ENCODE data around the gene IRX5.

The IRX5 gene

GRCh38 chr16:54953461-54953860 lies 22.8 kb downstream of the IRX5 start:
- no peak overlapping the region for H3K9ac ChIP-seq (ENCODE audit: low read depth, low read length, poor library complexity)

GRCh38 chr16:54954220-54954619 lies 23.6 kb downstream of the IRX5 start:
- no peak overlapping the region for H2BK12ac ChIP-seq (ENCODE audit: low read length)
- H3K4me3 ChIP-seq (ENCODE audit: low read length in 2 of 2), result no peak overlapping the region
- H3K4me1 ChIP-seq (ENCODE audit: control insufficient read depth in 2 of 2, insufficient read depth in 1 of 2, low read depth in 1 of 2, low read length in 2 of 2), result peaks cover 0 to 6% of the 10 kb centered on the region in 2 donors
- no peak overlapping the region for H2BK15ac ChIP-seq (ENCODE audit: low read length)
- H3K27me3 ChIP-seq (ENCODE audit: control insufficient read depth in 3 of 3, insufficient read depth in 3 of 3, low read depth in 1 of 3, low read length in 3 of 3), result no peaks in the 10 kb centered on the region
- no peak overlapping the region for H4K91ac ChIP-seq (ENCODE audit: low read depth, low read length, poor library complexity)
- H2AK5ac ChIP-seq (ENCODE audit: low read depth, low read length), result no peak overlapping the region
- H2BK120ac ChIP-seq (ENCODE audit: low read depth, low read length), result no peak overlapping the region
- DNase-seq (ENCODE audit: low spot score), result no peak
- H3K14ac ChIP-seq (ENCODE audit: low read length), result no peak overlapping the region
- H3K79me1 ChIP-seq (ENCODE audit: low read depth, low read length), result no peaks in the 10 kb centered on the region
- H3K18ac ChIP-seq (ENCODE audit: low read length), result no peak overlapping the region
- no peak overlapping the region for H3K23ac ChIP-seq (ENCODE audit: low read depth, low read length, poor library complexity)
- no peak overlapping the region for H3K4ac ChIP-seq (ENCODE audit: low read length)
- H3K27ac ChIP-seq (replicated peaks; ENCODE audit: low read length), result no peak overlapping the region
- H3K9ac ChIP-seq (ENCODE audit: low read depth, low read length, poor library complexity), result no peak overlapping the region
- no peaks in the 10 kb centered on the region for H3K9me3 ChIP-seq (replicated peaks in 1 of 2; ENCODE audit: control insufficient read depth in 2 of 2, insufficient read depth in 1 of 2, low read depth in 1 of 2, low read length in 2 of 2)
- no peak overlapping the region for H2BK5ac ChIP-seq (ENCODE audit: low read length)
- H2AFZ ChIP-seq (ENCODE audit: low read length), result no peak overlapping the region
- H4K8ac ChIP-seq (ENCODE audit: low read depth, low read length), result no peak overlapping the region
- no peaks in the 10 kb centered on the region for H3K36me3 ChIP-seq (replicated peaks in 1 of 2; ENCODE audit: control insufficient read depth in 2 of 2, insufficient read depth in 2 of 2, low read length in 2 of 2)
- H3K4me2 ChIP-seq (ENCODE audit: insufficient read depth, low read length, poor library complexity, severe bottlenecking), result no peak overlapping the region
- no CpG with 5 or more reads among the region's 3 CpGs for WGBS, 2 donors (ENCODE audit: extremely low coverage in 2 of 2, insufficient read length in 2 of 2, insufficient replicate concordance in 1 of 2)

More at GRCh38 chr16:54953461-54953860, 22.8 kb downstream of the IRX5 start:
- H3K4me3 ChIP-seq (ENCODE audit: low read length in 2 of 2), result no peak overlapping the region
- no peak overlapping the region for H2BK120ac ChIP-seq (ENCODE audit: low read depth, low read length)
- H2AK5ac ChIP-seq (ENCODE audit: low read depth, low read length), result no peak overlapping the region
- no peak for DNase-seq (ENCODE audit: low spot score)
- H2BK12ac ChIP-seq (ENCODE audit: low read length), result no peak overlapping the region
- H2BK5ac ChIP-seq (ENCODE audit: low read length), result no peak overlapping the region
- H3K4ac ChIP-seq (ENCODE audit: low read length), result no peak overlapping the region
- no peak overlapping the region for H4K91ac ChIP-seq (ENCODE audit: low read depth, low read length, poor library complexity)
- no peaks in the 10 kb centered on the region for H3K9me3 ChIP-seq (replicated peaks in 1 of 2; ENCODE audit: control insufficient read depth in 2 of 2, insufficient read depth in 1 of 2, low read depth in 1 of 2, low read length in 2 of 2)
- H3K4me1 ChIP-seq (ENCODE audit: control insufficient read depth in 2 of 2, insufficient read depth in 1 of 2, low read depth in 1 of 2, low read length in 2 of 2), result peaks cover 0 to 6% of the 10 kb centered on the region in 2 donors
- H2BK15ac ChIP-seq (ENCODE audit: low read length), result no peak overlapping the region
- no peak overlapping the region for H3K27ac ChIP-seq (replicated peaks; ENCODE audit: low read length)
- H3K27me3 ChIP-seq (ENCODE audit: control insufficient read depth in 3 of 3, insufficient read depth in 3 of 3, low read depth in 1 of 3, low read length in 3 of 3), result no peaks in the 10 kb centered on the region
- H2AFZ ChIP-seq (ENCODE audit: low read length), result no peak overlapping the region
- H3K36me3 ChIP-seq (replicated peaks in 1 of 2; ENCODE audit: control insufficient read depth in 2 of 2, insufficient read depth in 2 of 2, low read length in 2 of 2), result no peaks in the 10 kb centered on the region
- H3K4me2 ChIP-seq (ENCODE audit: insufficient read depth, low read length, poor library complexity, severe bottlenecking), result no peak overlapping the region
- H4K8ac ChIP-seq (ENCODE audit: low read depth, low read length), result no peak overlapping the region
- no peak overlapping the region for H3K23ac ChIP-seq (ENCODE audit: low read depth, low read length, poor library complexity)
- H3K14ac ChIP-seq (ENCODE audit: low read length), result no peak overlapping the region
- no peaks in the 10 kb centered on the region for H3K79me1 ChIP-seq (ENCODE audit: low read depth, low read length)
- no peak overlapping the region for H3K18ac ChIP-seq (ENCODE audit: low read length)
- no CpG with 5 or more reads among the region's 3 CpGs for WGBS, 2 donors (ENCODE audit: extremely low coverage in 2 of 2, insufficient read length in 2 of 2, insufficient replicate concordance in 1 of 2)

GRCh38 chr16:54955757-54956156 lies 25.1 kb downstream of the IRX5 start:
- H3K4me2 ChIP-seq (ENCODE audit: insufficient read depth, low read length, poor library complexity, severe bottlenecking), result no peak overlapping the region
- no peak overlapping the region for H3K27ac ChIP-seq (replicated peaks; ENCODE audit: low read length)
- H2BK15ac ChIP-seq (ENCODE audit: low read length), result no peak overlapping the region
- H3K4me1 ChIP-seq (ENCODE audit: control insufficient read depth in 2 of 2, insufficient read depth in 1 of 2, low read depth in 1 of 2, low read length in 2 of 2), result peaks cover 0 to 6% of the 10 kb centered on the region in 2 donors
- no peak overlapping the region for H4K91ac ChIP-seq (ENCODE audit: low read depth, low read length, poor library complexity)
- no peak overlapping the region for H2BK120ac ChIP-seq (ENCODE audit: low read depth, low read length)
- no peak overlapping the region for H3K9ac ChIP-seq (ENCODE audit: low read depth, low read length, poor library complexity)
- H3K14ac ChIP-seq (ENCODE audit: low read length), result no peak overlapping the region
- DNase-seq (ENCODE audit: low spot score), result no peak
- no peaks in the 10 kb centered on the region for H3K27me3 ChIP-seq (ENCODE audit: control insufficient read depth in 3 of 3, insufficient read depth in 3 of 3, low read depth in 1 of 3, low read length in 3 of 3)
- H4K8ac ChIP-seq (ENCODE audit: low read depth, low read length), result no peak overlapping the region
- H3K36me3 ChIP-seq (replicated peaks in 1 of 2; ENCODE audit: control insufficient read depth in 2 of 2, insufficient read depth in 2 of 2, low read length in 2 of 2), result no peaks in the 10 kb centered on the region
- H3K4ac ChIP-seq (ENCODE audit: low read length), result no peak overlapping the region
- H3K23ac ChIP-seq (ENCODE audit: low read depth, low read length, poor library complexity), result no peak overlapping the region
- no peak overlapping the region for H2BK5ac ChIP-seq (ENCODE audit: low read length)
- H2AK5ac ChIP-seq (ENCODE audit: low read depth, low read length), result no peak overlapping the region
- H3K4me3 ChIP-seq (ENCODE audit: low read length in 2 of 2), result no peak overlapping the region
- no peak overlapping the region for H2AFZ ChIP-seq (ENCODE audit: low read length)
- H3K9me3 ChIP-seq (replicated peaks in 1 of 2; ENCODE audit: control insufficient read depth in 2 of 2, insufficient read depth in 1 of 2, low read depth in 1 of 2, low read length in 2 of 2), result no peaks in the 10 kb centered on the region
- H2BK12ac ChIP-seq (ENCODE audit: low read length), result no peak overlapping the region
- no peak overlapping the region for H3K18ac ChIP-seq (ENCODE audit: low read length)
- no peaks in the 10 kb centered on the region for H3K79me1 ChIP-seq (ENCODE audit: low read depth, low read length)

- H4K8ac ChIP-seq (ENCODE audit: low read depth, low read length), result no peak overlapping the region
- DNase-seq (ENCODE audit: low spot score), result no peak
- no peak overlapping the region for H3K18ac ChIP-seq (ENCODE audit: low read length)
- H3K9ac ChIP-seq (ENCODE audit: low read depth, low read length, poor library complexity), result no peak overlapping the region
- no peak overlapping the region for H3K4ac ChIP-seq (ENCODE audit: low read length)
- H3K79me1 ChIP-seq (ENCODE audit: low read depth, low read length), result no peaks in the 10 kb centered on the region
- peaks cover 0 to 6% of the 10 kb centered on the region in 2 donors for H3K4me1 ChIP-seq (ENCODE audit: control insufficient read depth in 2 of 2, insufficient read depth in 1 of 2, low read depth in 1 of 2, low read length in 2 of 2)
- no peak overlapping the region for H3K14ac ChIP-seq (ENCODE audit: low read length)
- H2BK15ac ChIP-seq (ENCODE audit: low read length), result no peak overlapping the region
- no peak overlapping the region for H2AK5ac ChIP-seq (ENCODE audit: low read depth, low read length)
- H3K27me3 ChIP-seq (ENCODE audit: control insufficient read depth in 3 of 3, insufficient read depth in 3 of 3, low read depth in 1 of 3, low read length in 3 of 3), result no peaks in the 10 kb centered on the region
- no peak overlapping the region for H3K23ac ChIP-seq (ENCODE audit: low read depth, low read length, poor library complexity)
- H3K4me3 ChIP-seq (ENCODE audit: low read length in 2 of 2), result no peak overlapping the region
- no peak overlapping the region for H3K4me2 ChIP-seq (ENCODE audit: insufficient read depth, low read length, poor library complexity, severe bottlenecking)
- H2AFZ ChIP-seq (ENCODE audit: low read length), result no peak overlapping the region
- no peaks in the 10 kb centered on the region for H3K36me3 ChIP-seq (replicated peaks in 1 of 2; ENCODE audit: control insufficient read depth in 2 of 2, insufficient read depth in 2 of 2, low read length in 2 of 2)
- no peak overlapping the region for H4K91ac ChIP-seq (ENCODE audit: low read depth, low read length, poor library complexity)
- no peak overlapping the region for H2BK120ac ChIP-seq (ENCODE audit: low read depth, low read length)
- no peak overlapping the region for H2BK12ac ChIP-seq (ENCODE audit: low read length)
- WGBS, 2 donors (ENCODE audit: extremely low coverage in 2 of 2, insufficient read length in 2 of 2, insufficient replicate concordance in 1 of 2), result no CpG with 5 or more reads among the region's 2 CpGs
- no peak overlapping the region for H3K27ac ChIP-seq (replicated peaks; ENCODE audit: low read length)
- no peaks in the 10 kb centered on the region for H3K9me3 ChIP-seq (replicated peaks in 1 of 2; ENCODE audit: control insufficient read depth in 2 of 2, insufficient read depth in 1 of 2, low read depth in 1 of 2, low read length in 2 of 2)
- no peak overlapping the region for H2BK5ac ChIP-seq (ENCODE audit: low read length)
Observed at GRCh38 chr16:54957403-54958166, 26.9 kb downstream of the IRX5 start.
